GM12865 (cell line): ENCODE results near the gene CSNK2A2.

Source experiments
- DNase-seq: peaks from one replicate; pipeline ENCODE4 v3.0.0; 2010; ENCODE audit warnings: low read depth
- H3K4me3 ChIP-seq: 2 replicates; pipeline ENCODE4 v1.5.1; 2011; ENCODE audit warnings: mild to moderate bottlenecking, low read depth, low read length, control low read depth
- TF ChIP-seq, protein P1 (sequence below): IDR thresholded peaks from 2 replicates; pipeline ENCODE4 v1.5.1; 2011; ENCODE audit warnings: low read length, control low read depth, low read depth, inconsistent platforms; ENCODE audit not compliant: insufficient read depth; ENCODE audit errors: missing control alignments

Gene CSNK2A2

DNA sequence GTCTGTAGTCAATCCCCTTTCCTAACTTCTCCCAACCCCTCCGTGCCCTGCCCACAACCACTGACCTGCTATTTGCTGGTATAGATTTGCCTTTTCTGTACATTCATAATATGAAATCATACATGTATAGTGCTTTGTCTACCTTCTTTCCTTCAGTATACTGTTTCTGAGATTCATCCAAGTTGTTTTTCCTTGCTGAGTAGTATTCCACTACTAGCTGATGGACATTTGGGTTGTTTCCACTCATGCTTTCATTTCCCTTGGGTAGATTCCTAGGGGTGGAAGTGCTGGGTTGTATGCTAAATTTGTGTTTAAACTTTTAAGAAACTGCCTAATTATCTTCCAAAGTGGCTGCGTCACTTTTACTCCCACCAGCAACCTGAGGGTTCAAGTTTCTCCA lies 27.7 kb downstream of the CSNK2A2 start:
- TF ChIP-seq, protein P1, sequence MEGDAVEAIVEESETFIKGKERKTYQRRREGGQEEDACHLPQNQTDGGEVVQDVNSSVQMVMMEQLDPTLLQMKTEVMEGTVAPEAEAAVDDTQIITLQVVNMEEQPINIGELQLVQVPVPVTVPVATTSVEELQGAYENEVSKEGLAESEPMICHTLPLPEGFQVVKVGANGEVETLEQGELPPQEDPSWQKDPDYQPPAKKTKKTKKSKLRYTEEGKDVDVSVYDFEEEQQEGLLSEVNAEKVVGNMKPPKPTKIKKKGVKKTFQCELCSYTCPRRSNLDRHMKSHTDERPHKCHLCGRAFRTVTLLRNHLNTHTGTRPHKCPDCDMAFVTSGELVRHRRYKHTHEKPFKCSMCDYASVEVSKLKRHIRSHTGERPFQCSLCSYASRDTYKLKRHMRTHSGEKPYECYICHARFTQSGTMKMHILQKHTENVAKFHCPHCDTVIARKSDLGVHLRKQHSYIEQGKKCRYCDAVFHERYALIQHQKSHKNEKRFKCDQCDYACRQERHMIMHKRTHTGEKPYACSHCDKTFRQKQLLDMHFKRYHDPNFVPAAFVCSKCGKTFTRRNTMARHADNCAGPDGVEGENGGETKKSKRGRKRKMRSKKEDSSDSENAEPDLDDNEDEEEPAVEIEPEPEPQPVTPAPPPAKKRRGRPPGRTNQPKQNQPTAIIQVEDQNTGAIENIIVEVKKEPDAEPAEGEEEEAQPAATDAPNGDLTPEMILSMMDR = no peak
- H3K4me3 ChIP-seq = no peak overlapping the region
- no peak for DNase-seq

DNA sequence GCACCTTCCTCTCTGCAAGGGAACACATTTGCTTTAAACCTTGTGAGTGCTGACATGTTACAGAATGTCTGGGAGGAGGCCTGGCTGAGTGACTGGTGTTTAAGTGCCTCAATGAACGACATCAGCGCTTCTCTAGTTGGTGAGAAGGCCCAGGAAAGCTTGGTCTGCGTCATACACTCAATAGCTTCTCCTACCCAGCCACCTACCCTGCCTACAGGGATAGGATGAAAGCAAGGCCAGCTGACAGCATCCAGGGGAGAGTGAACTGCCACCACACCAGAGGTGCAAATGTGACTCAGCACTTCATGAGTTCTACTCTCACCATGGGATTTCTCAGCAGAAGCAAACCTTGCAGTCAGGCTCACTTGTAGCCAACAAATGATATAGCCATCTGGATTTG lies 37.1 kb downstream of the CSNK2A2 start:
- DNase-seq = no peak
- TF ChIP-seq, protein P1 = no peak
- no peak overlapping the region for H3K4me3 ChIP-seq

DNA sequence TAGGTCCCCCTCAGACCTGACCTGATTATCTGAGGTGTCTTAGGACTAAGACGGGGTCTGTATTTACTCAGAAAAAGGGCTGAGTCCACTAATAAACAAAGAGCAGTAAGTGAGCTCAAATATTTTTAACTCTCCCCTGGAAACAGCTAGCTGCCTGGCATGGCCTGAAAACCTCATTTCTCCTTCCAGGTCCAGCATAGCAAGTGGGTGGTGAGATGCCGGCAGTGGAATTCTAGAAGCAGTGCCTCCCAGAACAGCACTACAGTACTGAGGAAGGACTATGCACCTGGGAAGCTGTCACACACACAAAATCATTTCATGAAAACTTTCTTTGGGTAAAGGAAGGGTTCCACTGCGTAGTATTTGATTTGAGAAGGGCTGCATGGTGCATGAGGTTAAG lies 39.2 kb downstream of the CSNK2A2 start:
- no peak for DNase-seq
- TF ChIP-seq, protein P1 = no peak
- H3K4me3 ChIP-seq = no peak overlapping the region

DNA sequence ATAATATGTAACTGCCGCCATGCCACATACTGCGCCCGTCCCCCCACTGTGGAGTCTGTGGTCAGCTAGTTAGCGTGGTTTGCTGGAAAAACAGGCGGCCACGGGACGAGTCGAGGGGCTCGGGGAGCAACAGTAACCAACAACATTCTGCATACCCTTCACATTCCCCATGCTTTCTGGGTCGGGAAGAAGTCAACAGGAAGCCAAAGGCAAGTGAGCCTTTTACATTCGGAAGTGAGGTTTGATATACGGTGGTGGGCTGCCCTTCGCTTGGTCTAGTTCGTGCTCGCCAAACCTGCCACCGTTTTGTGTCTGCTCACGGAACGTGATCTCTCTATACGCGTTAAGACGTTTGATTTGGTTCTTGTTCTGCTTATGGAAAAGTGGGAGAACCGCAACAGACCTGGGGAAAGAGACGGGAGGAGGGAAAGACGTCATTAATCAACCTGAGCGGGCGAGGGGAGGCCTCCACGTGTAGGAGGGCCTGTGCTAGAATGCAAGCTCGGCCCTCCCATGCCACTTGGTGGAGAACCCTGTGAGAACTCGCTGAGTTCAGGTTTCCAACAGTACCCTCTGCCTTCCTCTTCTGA lies 39.9 kb downstream of the CSNK2A2 start:
- no peak for DNase-seq
- no peak overlapping the region for H3K4me3 ChIP-seq
- TF ChIP-seq, protein P1 = no peak

DNA sequence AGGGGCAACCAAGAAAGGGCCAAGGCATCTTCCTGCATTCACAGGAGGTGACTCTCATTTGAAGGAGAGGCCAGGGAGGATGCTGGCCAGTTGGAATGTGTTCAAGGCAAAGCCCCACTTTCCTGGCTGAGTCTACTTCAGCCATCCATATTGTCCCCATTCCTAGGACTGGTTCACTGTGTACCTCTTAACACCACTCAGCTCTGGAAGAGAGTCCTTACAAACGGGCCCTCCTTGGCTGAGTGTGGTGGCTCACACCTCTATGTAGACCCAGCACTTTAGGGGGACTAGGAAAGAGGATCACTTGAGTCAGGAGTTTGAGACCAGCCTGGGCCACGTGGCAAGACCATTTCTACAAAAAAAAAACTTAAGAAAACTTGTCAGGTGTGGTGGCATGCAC lies 40.7 kb downstream of the CSNK2A2 start:
- DNase-seq = no peak
- TF ChIP-seq, protein P1 = no peak
- no peak overlapping the region for H3K4me3 ChIP-seq

DNA sequence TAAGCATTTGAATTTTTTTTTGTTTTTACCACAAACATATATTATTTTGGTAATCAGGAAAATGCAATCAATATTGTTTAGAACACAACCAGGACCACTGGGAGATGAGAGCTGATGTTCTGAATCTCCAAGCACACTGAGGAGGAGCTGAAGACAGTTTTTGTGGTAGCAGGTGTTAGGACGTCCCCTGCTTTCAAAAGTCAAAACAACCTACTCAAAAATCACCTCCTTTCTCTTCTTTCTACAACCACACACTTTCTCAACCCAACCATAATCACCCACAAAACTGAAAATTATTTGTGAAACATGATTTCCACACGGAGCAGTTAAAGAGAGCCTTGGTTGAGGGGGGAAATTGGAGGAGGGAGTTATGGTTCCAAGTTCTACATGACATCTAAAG lies 42.1 kb downstream of the CSNK2A2 start:
- TF ChIP-seq, protein P1 = no peak
- no peak overlapping the region for H3K4me3 ChIP-seq
- no peak for DNase-seq

DNA sequence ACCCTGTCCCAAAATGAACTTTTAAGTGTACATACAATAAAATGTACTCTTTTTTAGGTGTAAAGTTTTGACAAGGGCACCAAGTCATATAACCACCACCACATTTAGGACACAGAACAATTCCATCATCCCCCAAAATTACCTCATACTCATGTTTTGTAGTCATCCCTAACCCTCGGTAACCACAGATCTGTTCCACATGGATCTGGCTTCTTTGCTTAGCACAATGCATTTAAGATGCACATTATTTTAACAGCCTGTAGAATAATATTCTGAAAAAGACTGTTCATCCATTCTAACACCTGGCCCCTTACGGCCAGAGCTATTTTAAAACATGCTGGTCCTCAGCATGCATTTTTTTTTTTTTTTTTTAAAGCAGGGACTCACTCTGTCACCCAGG lies 43.6 kb downstream of the CSNK2A2 start:
- no peak overlapping the region for H3K4me3 ChIP-seq
- TF ChIP-seq, protein P1 = no peak
- no peak for DNase-seq
